Measurements from ENCODE around the gene IL6R.

Gene IL6R

DNA sequence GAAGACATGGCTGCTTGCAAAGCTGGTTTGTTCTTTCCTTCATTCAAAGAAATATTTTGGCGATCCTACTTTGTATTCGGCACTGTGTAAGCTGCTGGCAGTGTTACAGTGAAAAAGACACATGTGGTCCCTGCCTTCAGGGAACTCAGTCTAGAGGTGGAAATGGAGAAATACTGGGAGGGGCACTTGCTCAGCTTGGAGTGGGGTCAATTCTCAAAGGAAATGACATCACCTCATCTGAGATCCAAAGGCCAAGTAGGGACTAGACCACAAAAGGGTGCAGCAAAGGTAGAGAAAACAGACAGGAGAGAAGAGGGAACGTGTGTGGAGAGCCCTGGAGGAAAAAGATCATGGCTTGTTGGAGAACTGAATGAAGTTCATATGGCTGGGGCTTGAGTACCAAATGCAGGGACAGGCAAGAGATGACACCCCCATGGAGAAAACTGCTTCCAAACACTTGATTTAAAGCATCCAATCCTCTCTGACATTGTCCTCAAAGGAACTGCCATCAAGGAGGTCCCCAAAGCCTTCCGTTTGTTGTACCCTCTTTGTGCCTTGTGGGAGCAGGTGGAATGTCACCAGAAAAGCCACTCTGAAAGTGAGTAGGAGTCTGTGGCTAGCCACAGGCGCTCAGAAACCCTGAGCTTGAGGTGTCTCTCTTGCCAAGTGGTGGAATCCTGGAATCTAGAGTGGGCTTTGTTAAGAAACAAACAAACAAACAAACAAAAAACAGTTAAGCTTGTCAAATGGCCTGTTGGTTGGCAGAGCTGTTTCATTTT is 48.6 kb downstream of the IL6R start:
- DNase-seq, result peak; percentile 37

DNA sequence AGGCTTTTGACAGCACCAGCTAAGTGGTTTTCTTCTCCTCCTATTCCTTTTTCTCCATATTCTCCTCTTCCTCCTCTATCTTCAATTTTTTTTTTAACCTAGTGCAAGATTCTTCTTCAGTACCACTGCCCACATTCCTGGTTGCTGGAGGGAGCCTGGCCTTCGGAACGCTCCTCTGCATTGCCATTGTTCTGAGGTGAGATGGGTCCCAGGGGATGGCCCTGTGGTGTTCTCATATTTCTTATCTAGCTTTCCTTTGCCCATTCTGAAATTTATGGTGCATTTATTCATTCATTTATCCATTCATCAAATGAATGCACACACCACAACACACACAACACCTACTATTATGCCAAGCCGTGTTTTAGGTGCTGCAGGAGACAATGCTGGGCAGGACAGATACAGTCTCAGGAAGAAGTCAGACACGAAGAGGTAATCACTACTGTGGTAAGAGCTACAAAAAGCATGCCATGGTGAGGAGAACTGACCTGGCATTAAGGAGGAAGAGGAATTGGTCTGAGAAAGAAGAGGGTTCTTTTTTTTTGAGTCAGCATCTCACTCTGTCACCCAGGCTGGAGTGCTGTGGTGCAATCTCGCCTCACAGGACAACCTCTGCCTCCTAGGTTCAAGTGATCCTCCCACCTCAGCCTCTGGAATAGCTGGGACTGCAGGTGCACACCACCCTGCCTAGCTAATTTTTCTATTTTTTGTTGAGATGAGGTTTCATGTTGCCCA is 49.4 kb downstream of the IL6R start:
- DNase-seq, result no peak

- DNase-seq, result no peak
These were observed 51.5 kb downstream of the IL6R start for GRCh38 chr1:154456631-154457030.

DNA sequence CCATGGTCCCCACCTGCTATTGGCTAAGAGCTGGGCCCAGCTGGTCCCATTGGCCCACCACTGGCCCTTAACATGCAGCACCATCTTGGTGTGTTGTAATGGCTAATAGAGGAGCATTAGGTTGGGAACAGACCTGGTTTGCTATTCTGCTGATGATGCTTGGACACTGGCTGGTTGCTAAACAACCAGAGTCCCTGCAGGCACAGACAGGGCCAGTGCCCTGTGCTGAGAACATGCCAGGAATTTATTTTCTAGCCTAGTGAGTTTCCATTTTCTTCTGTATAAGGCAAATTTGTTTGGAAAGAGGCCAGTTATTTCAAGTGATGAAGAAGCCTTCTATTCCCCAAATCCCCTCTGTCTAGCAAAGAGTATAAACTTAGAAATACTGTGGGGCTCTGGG is 53.9 kb downstream of the IL6R start:
- no peak for DNase-seq

DNA sequence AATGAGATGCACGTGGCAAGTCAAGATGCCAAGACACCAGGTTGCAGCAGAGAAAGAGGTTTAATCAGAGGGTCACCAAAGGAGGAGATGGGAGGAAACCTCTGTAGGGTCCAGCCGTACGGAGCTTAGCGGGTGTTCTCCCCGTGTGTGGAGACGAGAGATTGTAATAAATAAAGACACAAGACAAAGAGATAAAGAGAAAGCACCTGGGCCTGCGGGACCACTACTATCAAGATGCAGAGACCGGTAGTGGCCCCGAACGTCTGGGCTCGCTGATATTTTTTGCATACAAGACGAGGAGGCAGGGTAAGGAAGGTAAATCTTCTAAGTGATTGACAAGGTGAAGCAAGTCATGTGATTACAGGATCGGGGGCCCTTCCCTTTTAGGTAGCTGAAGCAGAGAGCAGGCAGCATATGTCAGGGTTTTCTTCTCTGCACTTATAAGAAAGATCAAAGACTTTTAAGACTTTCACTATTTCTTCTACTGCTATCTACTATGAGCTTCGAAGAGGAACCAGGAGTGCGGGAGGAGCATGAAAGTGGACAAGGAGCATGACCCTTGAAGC is 55.6 kb downstream of the IL6R start:
- DNase-seq, result no peak

GRCh38 chr1:154463512-154463990 is 58.4 kb downstream of the IL6R start:
- DNase-seq, result peak; percentile 80

- no peak for DNase-seq
These were observed 60.6 kb downstream of the IL6R start for GRCh38 chr1:154465621-154466195.

- no peak for DNase-seq
These were observed 61.1 kb downstream of the IL6R start for GRCh38 chr1:154466206-154466605.

- DNase-seq, result no peak
These were observed 61.8 kb downstream of the IL6R start for GRCh38 chr1:154466921-154467417.

DNA sequence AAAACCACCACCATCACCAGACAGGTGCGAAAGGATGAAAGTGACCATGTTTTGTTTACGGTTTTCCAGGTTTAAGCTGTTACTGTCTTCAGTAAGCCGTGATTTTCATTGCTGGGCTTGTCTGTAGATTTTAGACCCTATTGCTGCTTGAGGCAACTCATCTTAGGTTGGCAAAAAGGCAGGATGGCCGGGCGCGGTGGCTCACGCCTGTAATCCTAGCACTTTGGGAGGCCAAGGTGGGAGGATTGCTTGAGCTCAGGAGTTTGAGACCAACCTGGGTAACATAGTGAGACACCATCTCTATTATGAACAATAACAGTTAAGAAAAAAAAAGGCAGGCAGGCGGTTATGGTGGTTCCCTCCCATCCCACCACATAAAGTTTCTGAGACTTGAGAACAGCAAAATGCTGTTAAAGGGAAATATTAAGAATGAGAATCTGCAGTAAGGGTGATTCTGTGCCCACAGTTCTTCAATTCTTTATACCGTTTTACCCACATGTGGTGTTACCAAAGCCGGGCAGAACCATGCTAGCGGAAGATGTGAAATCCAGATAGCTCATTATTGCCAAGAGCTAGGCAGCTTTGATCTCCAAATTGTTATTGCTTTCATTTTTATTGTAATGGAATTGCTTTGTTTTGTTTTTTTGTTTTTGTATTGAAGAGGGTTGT is 62.4 kb downstream of the IL6R start:
- peak; percentile 30 for DNase-seq

- no peak for DNase-seq
These were observed 63.5 kb downstream of the IL6R start for GRCh38 chr1:154468535-154469250.

DNA sequence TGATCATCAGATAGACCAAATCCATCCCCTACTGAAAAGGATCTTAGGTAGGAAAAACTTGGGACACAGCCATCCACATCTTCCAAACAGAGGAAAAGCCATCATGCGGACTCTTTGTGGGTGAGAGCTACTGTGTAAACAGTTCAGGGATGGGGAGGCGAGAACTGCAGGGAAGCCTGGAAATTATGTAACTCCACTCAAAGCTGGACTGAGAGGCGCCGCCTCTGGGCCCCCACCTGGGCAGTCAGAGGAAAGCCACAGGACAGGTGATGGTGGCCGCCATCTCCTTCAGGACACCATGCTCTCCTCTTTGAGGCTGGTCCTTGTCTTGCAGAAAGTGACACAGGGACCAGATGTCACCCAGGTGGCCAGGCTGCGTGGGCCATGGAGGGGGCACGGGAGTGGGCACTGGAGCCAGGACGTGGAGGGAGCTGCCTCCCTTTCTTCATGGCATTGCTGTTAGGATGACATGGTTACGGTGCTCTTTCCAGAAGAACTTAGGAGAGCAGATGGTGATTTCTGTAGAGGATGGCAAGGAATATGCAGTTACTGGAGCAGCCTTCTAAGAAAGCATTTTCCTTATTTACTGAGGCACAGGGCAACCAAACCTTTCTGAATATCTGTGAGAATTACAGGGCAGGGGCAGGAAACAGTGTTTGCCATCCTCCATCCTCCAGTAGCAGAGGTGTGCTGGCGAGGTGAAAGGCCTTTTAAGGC is 64.9 kb downstream of the IL6R start:
- no peak for DNase-seq

- no peak for DNase-seq
These were observed 66.2 kb downstream of the IL6R start for GRCh38 chr1:154471304-154471703.

DNA sequence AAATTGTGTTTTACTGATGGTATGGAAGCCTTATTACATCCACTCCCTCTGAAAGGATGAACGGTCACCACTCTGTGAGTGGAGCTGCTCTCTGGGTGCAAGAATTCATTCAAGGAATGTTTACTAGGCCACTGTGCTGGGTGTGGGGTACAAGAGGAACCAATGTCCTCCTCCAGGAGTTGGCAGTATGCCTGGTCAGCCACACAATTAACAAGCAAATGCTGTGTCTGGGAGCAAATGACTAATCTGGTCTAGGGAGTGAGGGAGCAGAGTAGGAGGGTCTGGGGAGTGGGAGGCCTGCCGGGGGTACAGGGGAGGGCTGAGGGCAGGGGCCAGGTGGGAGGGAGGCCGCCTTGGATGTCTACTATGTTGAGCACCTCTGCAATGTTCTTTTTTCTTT is 69.7 kb downstream of the IL6R start:
- no peak for DNase-seq

- no peak for DNase-seq
These were observed 71.6 kb downstream of the IL6R start for GRCh38 chr1:154476791-154477190.

- no peak for DNase-seq
These were observed 72.9 kb downstream of the IL6R start for GRCh38 chr1:154478013-154478412.

DNA sequence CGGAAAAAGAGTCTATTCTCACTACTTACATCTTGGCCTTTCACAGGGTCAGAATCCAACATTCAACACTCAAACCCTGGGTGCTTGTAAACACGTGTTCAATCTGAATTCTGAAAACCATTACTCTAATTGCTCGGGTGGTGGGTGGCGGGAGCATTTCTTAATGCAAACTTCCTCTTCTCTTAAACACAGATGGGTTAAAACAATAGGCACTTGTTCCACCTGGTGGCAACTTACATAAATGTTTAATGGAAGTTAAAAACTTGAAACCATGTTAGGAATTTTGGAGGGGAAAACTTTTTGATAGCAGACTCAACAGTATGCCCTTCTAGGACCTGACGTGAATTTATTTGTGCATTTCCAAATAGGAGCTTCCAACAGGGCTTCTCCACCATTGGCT is 73.5 kb downstream of the IL6R start:
- DNase-seq, result peak; percentile 35

DNA sequence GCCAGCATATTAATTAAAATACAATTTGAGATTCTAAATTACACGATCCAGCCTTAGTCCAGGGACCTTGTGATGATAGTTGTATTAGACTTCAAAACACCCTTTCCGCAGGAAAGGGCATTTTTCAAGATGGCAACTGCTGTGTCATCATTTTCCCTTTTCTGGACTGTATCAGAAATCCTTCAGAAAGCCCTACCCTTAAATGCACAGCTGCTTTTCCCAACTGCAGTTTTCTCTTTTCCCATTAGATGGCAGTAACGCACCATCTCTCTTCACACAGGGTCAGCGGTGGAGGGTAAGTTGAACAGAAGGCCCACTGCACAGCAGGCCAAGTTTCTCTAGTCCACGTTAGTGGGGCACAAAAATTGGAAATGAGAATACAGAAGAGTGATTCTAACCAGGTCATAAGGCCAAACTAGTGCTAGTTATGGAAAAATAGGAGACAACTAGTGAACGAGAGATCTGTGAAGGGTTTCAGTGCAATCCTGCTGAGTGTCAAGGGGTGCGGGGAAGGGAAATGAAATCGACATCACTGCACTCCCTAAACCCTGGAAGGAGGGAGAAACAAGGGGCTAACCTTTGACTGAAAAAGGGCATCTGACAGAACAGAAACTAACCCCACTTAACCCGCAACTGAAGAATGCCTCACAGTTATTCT is 74.8 kb downstream of the IL6R start:
- DNase-seq, result peak; percentile 61

GRCh38 chr1:154481053-154481452 is 75.9 kb downstream of the IL6R start:
- no peak for DNase-seq

- no peak for DNase-seq
These were observed 79.0 kb downstream of the IL6R start for GRCh38 chr1:154483941-154484803.
